Prostate gland (tissue), 2 donors: ENCODE data around the gene CEP112. TPM values are rescaled to one million over a fixed set of nuclear protein-coding genes. Genes with fewer than 3 reads are reported as not detected.
"Not testable (repeated sequence)": the region's sequence is repeated elsewhere in the genome, so short reads cannot be mapped to it uniquely, and the experiment has no call there.

Source experiments
- DNase-seq: peaks from one replicate; pipeline ENCODE4 v3.0.0-alpha.2; 2019; ENCODE audit warnings: low spot score
- H3K27ac ChIP-seq, 2 donors: fragments of 200-600 bp; sonication (generic); 2 replicates each; pipeline ENCODE4 v1.5.1; 2017 to 2019
- H3K27me3 ChIP-seq: fragments of 200-600 bp; sonication (generic); replicated peaks from 2 replicates; pipeline ENCODE4 v1.5.1; 2019; ENCODE audit not compliant: insufficient read depth
- H3K36me3 ChIP-seq, 2 donors: fragments of 200-600 bp; sonication (generic); 1 replicate in 1 of 2; 2 replicates in 1 of 2; pipeline versions ENCODE4 v1.5.1 to v1.8.1; 2017 to 2019
- H3K4me1 ChIP-seq: fragments of 200-600 bp; sonication (generic); replicated peaks from 2 replicates; pipeline ENCODE4 v1.5.1; 2019
- H3K4me3 ChIP-seq, 2 donors: fragments of 200-600 bp; sonication (generic); 2 replicates each; pipeline ENCODE4 v1.5.1; 2017 to 2019
- H3K9me3 ChIP-seq: fragments of 200-600 bp; sonication (generic); 2 replicates; pipeline ENCODE4 v1.5.1; 2017
- CTCF ChIP-seq, 4 experiments: fragments of 200-600 bp in 2 of 4; fragments of 450-650 bp in 2 of 4; sonication (generic) in 2 of 4; IDR thresholded peaks; 1 replicate in 3 of 4; 2 replicates in 1 of 4; pipeline ENCODE4 v1.5.1; 2016 to 2019; ENCODE audit warnings: antibody characterized with exemption in 4 of 4, mild to moderate bottlenecking in 2 of 4, moderate library complexity in 2 of 4
- POLR2A ChIP-seq: fragments of 450-650 bp; IDR thresholded peaks from one replicate; pipeline ENCODE4 v1.6.1; 2016; ENCODE audit warnings: antibody characterized with exemption, mild to moderate bottlenecking
- POLR2AphosphoS5 ChIP-seq: sonication (generic); formaldehyde crosslinking; IDR thresholded peaks from one replicate; pipeline ENCODE4 v1.6.1; 2017; ENCODE audit warnings: antibody characterized with exemption
- WGBS: methylation state at CpG from one replicate; pipeline ENCODE4 v1.1.5; 2018; 5-methylcytosine and 5-hydroxymethylcytosine counted together
- intact Hi-C: fragments of 100-400 bp; cut with DNase I; formaldehyde crosslinking; loops from one replicate; pipeline ENCODE4 v1.14.2; 2022
- total RNA-seq, 2 donors: library from RNA; depleted of rRNA; stranded (reverse); fragments of >200 nt; gene quantifications; one replicate each; pipeline ENCODE4 v1.1.0, GENCODE V29; 2016

CEP112 gene
- total RNA-seq, 2 donors from 2014 or later, result 2.3 to 22.8 TPM

GRCh38 chr17:66088173-66088572 is 103.8 kb downstream of the CEP112 start:
- WGBS, result 100% methylated on average over 4 of the region's 4 CpGs
- Histone ChIP-seq H3K36me3 (no peaks in the 10 kb centered on the region), H3K9me3 (no peaks in the 10 kb centered on the region), H3K27me3 (no peaks in the 10 kb centered on the region), H3K27ac (no peak overlapping the region), H3K4me3 (no peak overlapping the region), H3K4me1 (no peaks in the 10 kb centered on the region)
- DNase-seq, result no peak
- intact Hi-C loops, result no loop called here
- TF ChIP-seq POLR2AphosphoS5 (no peak), POLR2A (no peak), CTCF (IDR thresholded peaks at IDR 0.05) (no peak)

DNA sequence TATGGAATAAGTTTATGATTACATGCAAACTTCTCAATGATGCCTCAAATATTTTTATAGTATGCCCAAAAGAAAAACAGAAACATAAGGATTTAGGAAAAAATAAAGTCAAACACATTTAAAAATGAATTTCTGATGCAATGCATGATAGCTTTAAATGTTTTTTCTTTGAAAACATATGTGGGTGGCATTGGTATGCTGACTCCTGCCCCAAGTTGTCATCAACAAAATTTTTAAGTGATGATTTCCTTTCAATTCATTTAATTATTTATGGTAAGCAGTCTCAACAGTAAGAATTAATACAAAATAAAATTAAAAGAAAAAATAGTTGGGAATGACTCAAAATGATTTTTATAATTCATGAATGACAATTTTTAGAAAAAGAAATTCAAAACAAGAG is 104.9 kb downstream of the CEP112 start:
- TF ChIP-seq POLR2AphosphoS5 (no peak), CTCF (IDR thresholded peaks at IDR 0.05) (no peak), POLR2A (no peak)
- no peaks in the 10 kb centered on the region for H3K36me3 ChIP-seq
- no peaks in the 10 kb centered on the region for H3K4me1 ChIP-seq
- H3K9me3 ChIP-seq, result no peaks in the 10 kb centered on the region
- H3K27me3 ChIP-seq, result no peaks in the 10 kb centered on the region
- DNase-seq, result no peak
- intact Hi-C loops, result no loop called here
- H3K27ac ChIP-seq, result no peak overlapping the region
- H3K4me3 ChIP-seq, result no peak overlapping the region

GRCh38 chr17:66085221-66085620 is 106.7 kb downstream of the CEP112 start:
- Histone ChIP-seq H3K9me3 (no peaks in the 10 kb centered on the region), H3K4me3 (no peak overlapping the region), H3K27ac (no peak overlapping the region), H3K36me3 (no peaks in the 10 kb centered on the region), H3K4me1 (no peaks in the 10 kb centered on the region), H3K27me3 (no peaks in the 10 kb centered on the region)
- 89% methylated on average over 2 of the region's 2 CpGs for WGBS
- intact Hi-C loops, result no loop called here
- DNase-seq, result no peak
- no peak for TF ChIP-seq POLR2AphosphoS5
- no peak for TF ChIP-seq POLR2A
- no peak for TF ChIP-seq CTCF (IDR thresholded peaks at IDR 0.05)

GRCh38 chr17:66080670-66081069 is 111.3 kb downstream of the CEP112 start:
- H3K4me3 ChIP-seq, intact Hi-C loops, DNase-seq, H3K27me3 ChIP-seq, H3K36me3 ChIP-seq, H3K27ac ChIP-seq, H3K9me3 ChIP-seq, H3K4me1 ChIP-seq: not testable (repeated sequence)
- 100% methylated on average over 3 of the region's 3 CpGs for WGBS

DNA sequence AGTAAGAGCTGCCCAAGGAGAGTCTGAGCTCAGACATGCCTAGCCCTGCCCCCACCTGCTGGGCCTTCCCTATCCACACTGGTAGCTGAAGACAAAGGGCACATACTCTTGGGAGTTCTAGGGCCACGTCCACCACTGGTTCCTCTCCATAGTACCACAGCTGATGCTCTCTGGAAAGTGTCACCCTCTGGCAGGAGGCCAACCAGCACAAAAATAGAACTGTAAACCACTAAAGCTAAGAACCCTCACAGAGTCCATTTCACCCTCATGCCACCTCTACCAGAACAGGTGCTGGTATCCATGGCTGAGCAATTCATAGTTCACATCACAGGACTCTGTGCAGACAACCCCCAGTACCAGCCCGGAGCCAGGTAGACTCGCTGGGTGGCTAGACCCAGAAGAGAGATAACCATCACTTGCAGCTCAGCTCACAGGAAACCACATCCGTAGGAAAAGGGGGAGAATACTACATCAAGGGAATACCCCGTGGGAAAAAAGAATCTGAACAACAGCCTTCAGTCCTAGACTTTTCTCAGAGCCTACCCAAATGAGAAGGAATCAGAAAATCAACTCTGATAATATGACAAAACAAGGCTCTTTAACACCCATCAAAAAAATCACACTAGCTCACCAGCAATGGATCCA is 115.3 kb downstream of the CEP112 start:
- intact Hi-C loops, result no loop called here
- Histone ChIP-seq H3K4me3 (no peak overlapping the region), H3K9me3 (no peaks in the 10 kb centered on the region), H3K27me3 (no peaks in the 10 kb centered on the region), H3K27ac (no peak overlapping the region), H3K36me3 (no peaks in the 10 kb centered on the region), H3K4me1 (no peaks in the 10 kb centered on the region)
- TF ChIP-seq POLR2A (no peak), CTCF (IDR thresholded peaks at IDR 0.05) (no peak)
- no peak for DNase-seq
- 75% methylated on average over 5 of the region's 5 CpGs for WGBS
